ENCODE data around the gene VAV3. TPM values are rescaled to one million over a fixed set of nuclear protein-coding genes. Genes with fewer than 3 reads are reported as not detected.
"Not testable (repeated sequence)": the region's sequence is repeated elsewhere in the genome, so short reads cannot be mapped to it uniquely, and the experiment has no call there.

VAV3 gene
- total RNA-seq, 1 donor: 41.1 TPM

DNA sequence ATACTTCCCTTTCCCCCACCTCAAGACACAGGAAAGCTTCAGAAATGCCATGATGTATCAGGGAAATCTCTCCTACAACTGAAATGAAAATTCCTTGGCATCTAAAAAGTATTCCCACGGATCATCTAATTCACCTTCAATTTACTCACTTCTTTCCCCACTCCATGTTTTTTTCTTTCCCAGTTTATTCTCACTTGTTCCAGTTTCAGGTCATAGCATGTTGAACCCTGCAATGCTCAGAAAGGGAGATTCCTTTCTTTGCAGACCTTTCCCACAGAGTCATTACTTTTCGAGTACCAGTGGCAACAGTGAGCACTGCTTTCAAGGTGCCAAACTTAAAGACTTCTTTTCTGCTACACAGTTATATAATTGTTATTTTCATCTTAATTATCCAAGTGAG lies 305.0 kb downstream of the VAV3 start:
- no peaks in the 10 kb centered on the region for H3K4me1 ChIP-seq (ENCODE audit: insufficient read depth, low read length)
- no peak overlapping the region for H3K4me3 ChIP-seq (ENCODE audit: low read length)
- H3K9me3 ChIP-seq (ENCODE audit: low read depth, low read length): no peaks in the 10 kb centered on the region
- no peaks in the 10 kb centered on the region for H3K27me3 ChIP-seq (ENCODE audit: insufficient read depth, low read length)

DNA sequence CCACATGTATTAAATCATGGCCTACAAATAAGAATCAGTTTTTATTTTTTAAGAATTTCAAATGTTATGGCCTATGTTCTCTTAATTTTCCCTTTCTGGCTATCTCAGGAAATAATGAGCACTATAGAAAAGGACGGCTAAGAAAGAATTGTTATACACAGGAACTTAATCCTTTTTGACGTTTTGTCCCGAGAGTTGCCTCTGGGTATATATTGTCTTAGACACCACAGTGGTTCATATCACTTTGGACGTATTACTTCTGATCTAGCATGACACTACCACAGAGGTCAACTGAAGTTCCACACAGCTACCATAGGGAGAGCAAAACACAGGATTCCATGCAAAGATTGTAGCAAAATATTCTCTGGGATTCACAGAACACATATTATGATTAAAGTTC lies 307.6 kb downstream of the VAV3 start:
- Histone ChIP-seq H3K9me3 (ENCODE audit: low read depth, low read length) (no peaks in the 10 kb centered on the region), H3K27me3 (ENCODE audit: insufficient read depth, low read length) (no peaks in the 10 kb centered on the region), H3K4me1 (ENCODE audit: insufficient read depth, low read length) (no peaks in the 10 kb centered on the region), H3K4me3 (ENCODE audit: low read length) (no peak overlapping the region)

DNA sequence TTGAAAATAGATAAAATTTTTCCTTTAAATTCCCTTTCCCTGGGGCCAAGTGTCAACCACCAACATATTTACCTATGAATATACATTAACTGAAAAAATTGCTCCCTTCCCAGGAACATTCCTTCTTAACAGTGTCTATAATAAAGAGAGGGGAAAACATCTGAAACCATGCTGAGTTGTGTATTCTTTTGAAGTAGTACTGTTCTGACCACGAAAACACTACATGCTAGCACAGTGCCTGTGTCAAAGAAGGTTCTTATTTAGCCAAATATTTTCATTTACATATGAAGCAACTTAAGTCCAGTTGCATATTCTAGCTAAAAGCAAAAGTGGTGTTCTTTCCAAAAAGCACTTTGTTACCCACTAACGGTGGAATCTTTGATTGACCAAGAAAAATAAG lies 311.2 kb downstream of the VAV3 start:
- Histone ChIP-seq H3K4me1 (ENCODE audit: insufficient read depth, low read length) (no peaks in the 10 kb centered on the region), H3K4me3 (ENCODE audit: low read length) (no peak overlapping the region), H3K27me3 (ENCODE audit: insufficient read depth, low read length) (no peaks in the 10 kb centered on the region), H3K9me3 (ENCODE audit: low read depth, low read length) (no peaks in the 10 kb centered on the region)

GRCh38 chr1:107653005-107653404 lies 312.0 kb downstream of the VAV3 start:
- Histone ChIP-seq H3K9me3 (ENCODE audit: low read depth, low read length) (no peaks in the 10 kb centered on the region), H3K27me3 (ENCODE audit: insufficient read depth, low read length) (no peaks in the 10 kb centered on the region), H3K4me3 (ENCODE audit: low read length) (no peak overlapping the region), H3K4me1 (ENCODE audit: insufficient read depth, low read length) (no peaks in the 10 kb centered on the region)

DNA sequence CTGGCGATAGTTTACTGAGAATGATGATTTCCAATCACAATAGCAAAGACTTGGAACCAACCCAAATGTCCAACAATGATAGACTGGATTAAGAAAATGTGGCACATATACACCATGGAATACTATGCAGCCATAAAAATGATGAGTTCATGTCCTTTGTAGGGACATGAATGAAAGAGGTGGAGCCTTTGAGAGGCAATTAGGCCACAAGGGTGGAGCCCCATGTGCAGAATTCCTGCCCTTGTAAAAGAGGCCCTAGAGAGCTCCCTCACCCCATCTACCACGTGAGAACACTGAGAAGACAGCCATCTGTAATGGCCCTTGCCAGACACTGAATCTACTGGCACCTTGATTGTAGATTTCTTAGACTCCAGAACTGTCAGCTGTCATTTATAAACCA lies 314.2 kb downstream of the VAV3 start:
- H3K27me3 ChIP-seq (ENCODE audit: insufficient read depth, low read length); H3K4me1 ChIP-seq (ENCODE audit: insufficient read depth, low read length); H3K4me3 ChIP-seq (ENCODE audit: low read length); H3K9me3 ChIP-seq (ENCODE audit: low read depth, low read length): not testable (repeated sequence)

DNA sequence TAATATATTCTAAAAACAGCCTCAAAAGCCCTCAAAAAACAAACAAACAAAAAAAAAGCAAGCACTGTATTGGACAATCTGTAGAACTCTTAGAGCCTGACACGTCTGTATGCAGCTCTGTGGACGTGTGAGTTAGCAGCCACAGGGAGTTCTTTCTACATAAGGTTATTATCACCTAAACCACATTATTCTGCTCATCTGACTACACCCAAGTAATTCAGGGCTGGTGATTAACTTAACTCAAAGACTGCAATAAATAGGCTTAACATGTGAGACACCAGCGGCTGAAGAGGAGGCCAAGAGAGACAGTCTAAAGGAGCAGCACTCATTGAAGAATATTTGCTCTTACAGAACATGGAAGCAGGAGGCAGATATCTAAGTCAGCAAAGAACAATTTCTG lies 316.0 kb downstream of the VAV3 start:
- Histone ChIP-seq H3K27me3 (ENCODE audit: insufficient read depth, low read length) (no peaks in the 10 kb centered on the region), H3K9me3 (ENCODE audit: low read depth, low read length) (no peaks in the 10 kb centered on the region), H3K4me1 (ENCODE audit: insufficient read depth, low read length) (no peaks in the 10 kb centered on the region), H3K4me3 (ENCODE audit: low read length) (no peak overlapping the region)

- no peaks in the 10 kb centered on the region for H3K9me3 ChIP-seq (ENCODE audit: low read depth, low read length)
- H3K4me3 ChIP-seq (ENCODE audit: low read length): no peak overlapping the region
- H3K4me1 ChIP-seq (ENCODE audit: insufficient read depth, low read length): no peaks in the 10 kb centered on the region
- H3K27me3 ChIP-seq (ENCODE audit: insufficient read depth, low read length): no peaks in the 10 kb centered on the region
Measured at GRCh38 chr1:107648071-107648470, 316.9 kb downstream of the VAV3 start.

- no peaks in the 10 kb centered on the region for H3K4me1 ChIP-seq (ENCODE audit: insufficient read depth, low read length)
- no peaks in the 10 kb centered on the region for H3K9me3 ChIP-seq (ENCODE audit: low read depth, low read length)
- no peak overlapping the region for H3K4me3 ChIP-seq (ENCODE audit: low read length)
- no peaks in the 10 kb centered on the region for H3K27me3 ChIP-seq (ENCODE audit: insufficient read depth, low read length)
Measured at GRCh38 chr1:107647012-107647411, 318.0 kb downstream of the VAV3 start.

DNA sequence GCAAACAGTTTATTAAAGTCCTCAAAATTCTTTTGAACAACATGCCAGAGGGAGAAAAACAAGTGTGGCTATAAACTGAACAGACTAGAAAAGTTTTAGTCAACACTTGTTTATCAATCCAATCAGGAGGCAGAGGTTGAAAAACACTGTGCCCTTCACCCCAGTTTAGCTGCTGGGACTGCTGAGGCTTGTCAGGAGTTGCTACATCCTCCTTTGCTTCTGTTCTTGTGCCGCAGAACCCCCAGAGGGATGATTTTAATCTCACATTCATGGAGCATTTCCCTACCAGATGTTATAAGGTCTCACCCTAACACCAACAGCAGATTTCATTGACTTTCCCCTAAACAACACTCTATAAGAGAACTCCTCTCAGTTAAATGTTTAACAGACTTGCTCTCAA lies 321.2 kb downstream of the VAV3 start:
- Histone ChIP-seq H3K4me3 (ENCODE audit: low read length) (no peak overlapping the region), H3K9me3 (ENCODE audit: low read depth, low read length) (no peaks in the 10 kb centered on the region), H3K4me1 (ENCODE audit: insufficient read depth, low read length) (no peaks in the 10 kb centered on the region), H3K27me3 (ENCODE audit: insufficient read depth, low read length) (no peaks in the 10 kb centered on the region)

DNA sequence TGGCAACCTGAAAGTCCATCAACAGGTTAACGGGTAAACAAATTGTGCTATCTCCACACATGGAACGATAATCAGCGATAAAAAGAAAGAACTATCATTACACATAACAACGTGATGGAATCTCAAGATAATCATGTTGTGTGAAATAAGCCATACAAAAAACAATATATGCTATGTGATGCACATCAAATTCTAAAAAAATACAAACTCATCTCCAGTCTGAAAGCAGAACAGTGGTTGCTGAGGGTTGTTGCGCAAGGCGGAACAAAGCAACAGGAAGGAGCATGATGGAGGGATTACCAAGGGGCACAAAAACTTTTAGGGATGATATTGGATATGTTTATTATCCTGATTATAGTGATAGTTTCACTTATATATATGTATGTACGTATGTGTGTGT lies 324.8 kb downstream of the VAV3 start:
- Histone ChIP-seq H3K27me3 (ENCODE audit: insufficient read depth, low read length) (no peaks in the 10 kb centered on the region), H3K4me3 (ENCODE audit: low read length) (no peak overlapping the region), H3K9me3 (ENCODE audit: low read depth, low read length) (no peaks in the 10 kb centered on the region), H3K4me1 (ENCODE audit: insufficient read depth, low read length) (no peaks in the 10 kb centered on the region)

GRCh38 chr1:107637101-107637500 lies 327.9 kb downstream of the VAV3 start:
- Histone ChIP-seq H3K4me1 (ENCODE audit: insufficient read depth, low read length) (no peaks in the 10 kb centered on the region), H3K9me3 (ENCODE audit: low read depth, low read length) (no peaks in the 10 kb centered on the region), H3K4me3 (ENCODE audit: low read length) (no peak overlapping the region), H3K27me3 (ENCODE audit: insufficient read depth, low read length) (no peaks in the 10 kb centered on the region)

DNA sequence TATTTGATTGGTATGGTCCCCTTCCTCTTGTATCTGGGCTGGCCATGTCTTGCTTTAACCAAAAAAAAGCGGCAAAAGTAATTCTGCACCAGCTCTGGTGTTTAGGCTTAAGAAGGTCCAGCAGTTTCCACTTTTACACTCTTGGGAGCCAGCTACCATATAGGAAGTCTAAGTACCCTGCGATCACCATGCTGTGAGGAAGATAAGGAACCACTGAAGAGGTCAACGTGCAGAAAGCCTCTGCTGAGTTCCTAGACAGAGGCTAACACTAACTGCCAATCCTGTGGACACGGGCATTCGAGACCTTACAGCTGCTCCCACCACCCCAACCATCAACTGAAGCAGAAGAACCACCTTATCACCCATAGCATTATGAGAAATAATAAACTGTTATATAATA lies 331.4 kb downstream of the VAV3 start:
- Histone ChIP-seq H3K4me3 (ENCODE audit: low read length) (no peak overlapping the region), H3K27me3 (ENCODE audit: insufficient read depth, low read length) (no peaks in the 10 kb centered on the region), H3K4me1 (ENCODE audit: insufficient read depth, low read length) (no peaks in the 10 kb centered on the region), H3K9me3 (ENCODE audit: low read depth, low read length) (no peaks in the 10 kb centered on the region)

DNA sequence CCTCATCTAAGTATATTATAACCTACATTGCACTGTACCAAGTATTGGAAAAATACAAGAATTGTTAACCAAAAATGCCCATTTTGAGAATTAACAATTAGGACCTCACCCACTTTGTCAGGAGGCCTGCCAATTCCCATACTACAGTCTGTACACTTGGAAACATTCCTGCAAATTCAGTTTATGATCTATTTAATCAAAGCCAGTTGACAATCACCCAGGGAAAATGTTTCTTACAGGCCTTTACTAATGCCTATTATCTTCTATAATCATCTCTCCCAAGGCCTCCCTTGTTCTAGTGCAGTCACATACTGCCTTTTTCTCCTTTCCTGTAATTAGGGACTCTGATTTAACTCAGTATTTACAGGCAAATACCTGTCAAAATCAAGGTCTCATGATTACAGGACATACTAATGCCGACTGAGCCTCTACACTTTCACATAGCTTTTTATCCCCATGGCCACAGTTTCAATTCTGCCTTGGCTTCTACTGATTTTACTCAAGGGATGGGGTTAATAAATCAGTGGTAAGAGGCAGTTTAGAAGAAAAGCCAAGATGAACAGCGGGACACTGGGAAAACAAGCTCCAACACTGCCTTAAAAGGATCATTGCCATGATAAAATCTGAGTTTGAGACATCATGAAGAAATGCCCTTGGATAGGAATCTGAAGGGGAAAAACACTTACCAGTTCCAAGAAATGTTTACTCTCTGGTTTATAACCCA lies 338.7 kb downstream of the VAV3 start:
- Histone ChIP-seq H3K9me3 (ENCODE audit: low read depth, low read length) (no peaks in the 10 kb centered on the region), H3K4me1 (ENCODE audit: insufficient read depth, low read length) (no peaks in the 10 kb centered on the region), H3K27me3 (ENCODE audit: insufficient read depth, low read length) (no peaks in the 10 kb centered on the region), H3K4me3 (ENCODE audit: low read length) (no peak overlapping the region)

DNA sequence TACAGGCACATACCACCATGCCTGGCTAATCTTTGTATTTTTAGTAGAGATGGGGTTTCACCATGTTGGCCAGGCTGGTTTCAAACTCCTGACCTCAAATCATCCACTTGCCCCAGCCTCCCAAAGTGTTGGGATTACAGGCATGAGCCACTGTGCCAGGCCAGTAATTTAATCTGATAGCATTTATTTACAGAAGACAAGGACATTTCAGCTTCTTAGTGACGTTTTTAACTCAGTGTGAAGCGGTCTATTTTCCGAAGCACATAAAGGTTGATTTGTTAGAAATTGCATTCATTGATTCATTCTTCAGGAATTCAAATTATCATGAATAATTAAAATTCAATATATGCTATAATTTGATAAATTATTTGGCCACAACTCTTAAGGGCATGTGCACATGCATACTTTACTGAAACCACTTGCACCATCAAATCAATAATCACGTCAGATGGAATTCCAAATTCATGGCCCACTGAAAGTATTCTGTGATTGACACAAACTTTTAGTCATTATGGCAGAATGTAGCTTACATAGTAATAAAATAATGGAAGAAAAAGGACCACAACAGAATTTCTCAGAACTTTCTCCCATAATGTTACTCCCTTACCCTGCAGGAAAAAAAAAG lies 339.5 kb downstream of the VAV3 start:
- Histone ChIP-seq H3K9me3 (ENCODE audit: low read depth, low read length) (no peaks in the 10 kb centered on the region), H3K4me3 (ENCODE audit: low read length) (no peak overlapping the region), H3K27me3 (ENCODE audit: insufficient read depth, low read length) (no peaks in the 10 kb centered on the region), H3K4me1 (ENCODE audit: insufficient read depth, low read length) (no peaks in the 10 kb centered on the region)

- H3K4me1 ChIP-seq (ENCODE audit: insufficient read depth, low read length): no peaks in the 10 kb centered on the region
- H3K4me3 ChIP-seq (ENCODE audit: low read length): no peak overlapping the region
- H3K27me3 ChIP-seq (ENCODE audit: insufficient read depth, low read length): no peaks in the 10 kb centered on the region
- H3K9me3 ChIP-seq (ENCODE audit: low read depth, low read length): no peaks in the 10 kb centered on the region
Measured at GRCh38 chr1:107623431-107623830, 341.5 kb downstream of the VAV3 start.

DNA sequence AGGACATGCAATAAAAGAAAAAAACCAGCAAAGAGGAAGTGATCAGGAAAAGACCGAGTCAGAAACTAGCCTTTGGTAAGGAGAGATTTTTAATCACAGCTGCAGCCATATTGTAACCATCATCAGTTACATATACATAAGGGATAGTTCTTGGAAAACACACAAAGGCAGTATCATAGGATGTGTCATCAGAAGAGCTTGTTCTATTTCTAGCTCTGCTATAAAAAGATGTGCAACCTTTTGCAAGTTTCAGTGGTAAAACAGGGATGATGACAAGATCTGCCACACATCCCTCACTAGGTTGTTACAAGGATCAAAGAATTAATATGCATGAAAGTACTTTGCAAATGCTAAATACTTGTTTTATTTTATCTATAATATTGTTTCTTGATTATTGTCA lies 342.0 kb downstream of the VAV3 start:
- no peaks in the 10 kb centered on the region for H3K27me3 ChIP-seq (ENCODE audit: insufficient read depth, low read length)
- H3K4me3 ChIP-seq (ENCODE audit: low read length): no peak overlapping the region
- H3K4me1 ChIP-seq (ENCODE audit: insufficient read depth, low read length): no peaks in the 10 kb centered on the region
- no peaks in the 10 kb centered on the region for H3K9me3 ChIP-seq (ENCODE audit: low read depth, low read length)

Data from mononuclear cell (primary cell).